Hepatocyte (in vitro differentiated cells): ENCODE measurements around the gene PXDN. TPM values are rescaled to one million over a fixed set of nuclear protein-coding genes. Genes with fewer than 3 reads are reported as not detected.

ENCODE experiments used
- DNase-seq: peaks from one replicate; pipeline ENCODE4 v3.0.0-alpha.2; 2016; ENCODE audit warnings: low spot score
- H2AFZ ChIP-seq: fragments of 200-600 bp; sonication (generic); 2 replicates; pipeline ENCODE4 v1.6.0; 2016; ENCODE audit warnings: antibody characterized with exemption, mild to moderate bottlenecking
- H3K27ac ChIP-seq: fragments of 200-600 bp; sonication (generic); 2 replicates; pipeline ENCODE4 v1.5.1; 2016; ENCODE audit warnings: mild to moderate bottlenecking
- H3K27me3 ChIP-seq: fragments of 200-600 bp; sonication (generic); 2 replicates; pipeline ENCODE4 v1.6.1; 2016
- H3K36me3 ChIP-seq: fragments of 200-600 bp; sonication (generic); replicated peaks from 2 replicates; pipeline ENCODE4 v1.5.1; 2016; ENCODE audit warnings: low read depth; ENCODE audit not compliant: insufficient read depth
- H3K4me1 ChIP-seq: fragments of 200-600 bp; sonication (generic); 2 replicates; pipeline ENCODE4 v1.5.1; 2016; ENCODE audit warnings: mild to moderate bottlenecking, moderate library complexity; ENCODE audit not compliant: insufficient read depth
- H3K4me2 ChIP-seq: fragments of 200-600 bp; sonication (generic); 2 replicates; pipeline ENCODE4 v1.6.0; 2016
- H3K4me3 ChIP-seq: fragments of 200-600 bp; sonication (generic); 2 replicates; pipeline ENCODE4 v1.5.1; 2016; ENCODE audit warnings: mild to moderate bottlenecking
- H3K79me2 ChIP-seq: fragments of 200-600 bp; sonication (generic); 2 replicates; pipeline ENCODE4 v1.6.0; 2017; ENCODE audit warnings: mild to moderate bottlenecking
- H3K9me2 ChIP-seq: fragments of 200-600 bp; sonication (generic); replicated peaks from 2 replicates; pipeline ENCODE4 v1.6.0; 2017; ENCODE audit warnings: mild to moderate bottlenecking; ENCODE audit not compliant: insufficient read depth
- H3K9me3 ChIP-seq: fragments of 200-600 bp; sonication (generic); 2 replicates; pipeline ENCODE4 v1.5.1; 2016; ENCODE audit warnings: low read depth, mild to moderate bottlenecking
- H4K20me1 ChIP-seq: fragments of 200-600 bp; sonication (generic); 2 replicates; pipeline ENCODE4 v1.6.0; 2016; ENCODE audit warnings: mild to moderate bottlenecking; ENCODE audit not compliant: insufficient read depth, poor library complexity, severe bottlenecking
- CTCF ChIP-seq: fragments of 200-600 bp; sonication (generic); IDR thresholded peaks from 2 replicates; pipeline ENCODE4 v1.5.1; 2016; ENCODE audit warnings: antibody characterized with exemption, mild to moderate bottlenecking; ENCODE audit not compliant: poor library complexity
- EZH2 ChIP-seq: fragments of 200-600 bp; sonication (generic); IDR thresholded peaks from 2 replicates; pipeline ENCODE4 v1.6.1; 2016; ENCODE audit warnings: antibody characterized with exemption, mild to moderate bottlenecking, borderline replicate concordance
- EZH2phosphoT487 ChIP-seq: fragments of 200-600 bp; sonication (generic); IDR thresholded peaks from one replicate; pipeline ENCODE4 v1.6.1; 2018; ENCODE audit warnings: antibody characterized with exemption, mild to moderate bottlenecking, low read depth, moderate library complexity; ENCODE audit not compliant: unreplicated experiment, severe bottlenecking
- WGBS: methylation state at CpG from one replicate; pipeline ENCODE4 v1.1.6; 2016; ENCODE audit warnings: low lambda C conversion rate; ENCODE audit errors: missing lambda C conversion rate; 5-methylcytosine and 5-hydroxymethylcytosine counted together
- polyA plus RNA-seq: library from polyadenylated mRNA; unstranded; fragments of >200 nt; fragmentation: Nextera tagmentation; extraction: Ambion mirVana; gene quantifications from 2 replicates; pipeline ENCODE4 v1.2.1, GENCODE V29; 2016
- total RNA-seq: library from RNA; depleted of rRNA; stranded (reverse); fragments of >200 nt; gene quantifications from 2 replicates; pipeline ENCODE4 v1.2.3, GENCODE V29; 2014

The PXDN gene
- total and polyA plus RNA-seq, 2 experiments from 2014 or later, result 107 to 118 TPM

- Histone ChIP-seq H3K9me2 (no peaks in the 10 kb centered on the region), H4K20me1 (no peaks in the 10 kb centered on the region), H3K9me3 (no peaks in the 10 kb centered on the region), H3K27me3 (no peaks in the 10 kb centered on the region), H3K4me3 (no peak overlapping the region), H3K4me1 (peaks cover 15% of the 10 kb centered on the region), H2AFZ (no peak overlapping the region), H3K27ac (no peak overlapping the region), H3K36me3 (no peaks in the 10 kb centered on the region), H3K4me2 (no peak overlapping the region), H3K79me2 (no peaks in the 10 kb centered on the region)
- WGBS, result 79% methylated on average over 10 of the region's 10 CpGs
- TF ChIP-seq CTCF (no peak), EZH2 (no peak), EZH2phosphoT487 (no peak)
- DNase-seq, result no peak
Observed at GRCh38 chr2:1598800-1599199, 145.5 kb downstream of the PXDN start.

- WGBS, result 92% methylated on average over 20 of the region's 20 CpGs
- TF ChIP-seq EZH2phosphoT487 (no peak), CTCF (no peak), EZH2 (no peak)
- H3K36me3 ChIP-seq, result no peaks in the 10 kb centered on the region
- H3K79me2 ChIP-seq, result no peaks in the 10 kb centered on the region
- H3K4me2 ChIP-seq, result no peak overlapping the region
- peaks cover 22% of the 10 kb centered on the region for H3K4me1 ChIP-seq
- no peaks in the 10 kb centered on the region for H3K9me2 ChIP-seq
- no peaks in the 10 kb centered on the region for H3K27me3 ChIP-seq
- no peak overlapping the region for H3K4me3 ChIP-seq
- no peak overlapping the region for H3K27ac ChIP-seq
- no peak overlapping the region for H2AFZ ChIP-seq
- no peaks in the 10 kb centered on the region for H3K9me3 ChIP-seq
- DNase-seq, result no peak
- no peaks in the 10 kb centered on the region for H4K20me1 ChIP-seq
Observed at GRCh38 chr2:1598041-1598710, 146.1 kb downstream of the PXDN start.

GRCh38 chr2:1595274-1595673, 149.0 kb downstream of the PXDN start:
- Histone ChIP-seq H3K4me1 (peaks cover 22% of the 10 kb centered on the region), H3K27ac (no peak overlapping the region), H2AFZ (no peak overlapping the region), H3K79me2 (no peaks in the 10 kb centered on the region), H3K4me2 (no peak overlapping the region), H3K9me3 (no peaks in the 10 kb centered on the region), H3K9me2 (no peaks in the 10 kb centered on the region), H3K4me3 (no peak overlapping the region), H3K27me3 (no peaks in the 10 kb centered on the region), H3K36me3 (no peaks in the 10 kb centered on the region), H4K20me1 (no peaks in the 10 kb centered on the region)
- no peak for DNase-seq
- TF ChIP-seq CTCF, result no peak
- no peak for TF ChIP-seq EZH2phosphoT487
- no peak for TF ChIP-seq EZH2
- 94% methylated on average over 14 of the region's 14 CpGs for WGBS
